ENCODE data around the gene CCDC71.

CCDC71 gene

GRCh38 chr3:49165771-49166751 is at the start of gene CCDC71:
TSS of gene CCDC71 (minus strand) at chr3:49166331. CDS start at chr3:49164208, 2,123 bp downstream.
- H3K27me3 ChIP-seq (ENCODE audit: insufficient read depth, low read depth, severe bottlenecking) = no peaks in the 10 kb centered on the region
- H3K9me3 ChIP-seq (ENCODE audit: severe bottlenecking) = peaks cover 3% of the 10 kb centered on the region
- peak within 1 kb of the TSS; percentile 66 for H3K4me3 ChIP-seq (ENCODE audit: low read depth, low read length)
- peak within 1 kb of the TSS; percentile 88 for H3K27ac ChIP-seq
- peak; percentile 76 for DNase-seq
- TF ChIP-seq, protein P1, sequence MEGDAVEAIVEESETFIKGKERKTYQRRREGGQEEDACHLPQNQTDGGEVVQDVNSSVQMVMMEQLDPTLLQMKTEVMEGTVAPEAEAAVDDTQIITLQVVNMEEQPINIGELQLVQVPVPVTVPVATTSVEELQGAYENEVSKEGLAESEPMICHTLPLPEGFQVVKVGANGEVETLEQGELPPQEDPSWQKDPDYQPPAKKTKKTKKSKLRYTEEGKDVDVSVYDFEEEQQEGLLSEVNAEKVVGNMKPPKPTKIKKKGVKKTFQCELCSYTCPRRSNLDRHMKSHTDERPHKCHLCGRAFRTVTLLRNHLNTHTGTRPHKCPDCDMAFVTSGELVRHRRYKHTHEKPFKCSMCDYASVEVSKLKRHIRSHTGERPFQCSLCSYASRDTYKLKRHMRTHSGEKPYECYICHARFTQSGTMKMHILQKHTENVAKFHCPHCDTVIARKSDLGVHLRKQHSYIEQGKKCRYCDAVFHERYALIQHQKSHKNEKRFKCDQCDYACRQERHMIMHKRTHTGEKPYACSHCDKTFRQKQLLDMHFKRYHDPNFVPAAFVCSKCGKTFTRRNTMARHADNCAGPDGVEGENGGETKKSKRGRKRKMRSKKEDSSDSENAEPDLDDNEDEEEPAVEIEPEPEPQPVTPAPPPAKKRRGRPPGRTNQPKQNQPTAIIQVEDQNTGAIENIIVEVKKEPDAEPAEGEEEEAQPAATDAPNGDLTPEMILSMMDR (IDR thresholded peaks at IDR 0.05; ENCODE audit: low read depth, low read length) = no peak
- peaks cover 21% of the 10 kb centered on the region for H3K36me3 ChIP-seq

- H3K9me3 ChIP-seq (ENCODE audit: severe bottlenecking) = peaks cover 9% of the 10 kb centered on the region
- TF ChIP-seq, protein P1 (IDR thresholded peaks at IDR 0.05; ENCODE audit: low read depth, low read length) = no peak
- H3K36me3 ChIP-seq = no peaks in the 10 kb centered on the region
- H3K27me3 ChIP-seq (ENCODE audit: insufficient read depth, low read depth, severe bottlenecking) = no peaks in the 10 kb centered on the region
- DNase-seq = no peak
- no peak overlapping the region for H3K27ac ChIP-seq
- no peak overlapping the region for H3K4me3 ChIP-seq (ENCODE audit: low read depth, low read length)
Measured at GRCh38 chr3:49213998-49214397, 47.9 kb upstream of the CCDC71 start.

DNA sequence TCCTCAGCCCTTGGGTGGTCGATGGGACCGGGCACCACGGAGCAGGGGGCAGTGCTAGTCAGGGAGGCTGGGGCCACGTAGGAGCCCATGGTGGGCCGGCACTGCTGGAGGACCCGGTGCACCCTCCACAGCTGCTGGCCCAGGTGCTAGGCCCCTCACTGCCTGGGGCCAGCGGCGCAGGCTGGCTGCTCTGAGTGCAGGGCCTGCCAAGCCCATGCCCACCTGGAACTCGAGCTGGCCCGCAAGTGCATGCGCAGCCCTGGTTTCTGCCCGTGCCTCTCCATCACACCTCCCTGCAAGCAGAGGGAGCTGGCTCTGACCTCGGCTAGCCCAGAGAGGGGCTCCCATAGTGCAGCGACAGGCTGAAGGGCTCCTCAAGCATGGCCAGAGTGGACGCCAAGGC is 47.4 kb upstream of the CCDC71 start:
- DNase-seq = no peak
- TF ChIP-seq, protein P1 (IDR thresholded peaks at IDR 0.05; ENCODE audit: low read depth, low read length) = no peak
- Histone ChIP-seq H3K4me3 (ENCODE audit: low read depth, low read length) (no peak overlapping the region), H3K27ac (no peak overlapping the region), H3K36me3 (no peaks in the 10 kb centered on the region), H3K27me3 (ENCODE audit: insufficient read depth, low read depth, severe bottlenecking) (no peaks in the 10 kb centered on the region), H3K9me3 (ENCODE audit: severe bottlenecking) (peaks cover 9% of the 10 kb centered on the region)

- Histone ChIP-seq H3K9me3 (ENCODE audit: severe bottlenecking) (peaks cover 4% of the 10 kb centered on the region), H3K27me3 (ENCODE audit: insufficient read depth, low read depth, severe bottlenecking) (no peaks in the 10 kb centered on the region), H3K27ac (no peak overlapping the region), H3K4me3 (ENCODE audit: low read depth, low read length) (no peak overlapping the region), H3K36me3 (no peaks in the 10 kb centered on the region)
- TF ChIP-seq, protein P1 (IDR thresholded peaks at IDR 0.05; ENCODE audit: low read depth, low read length) = no peak
- no peak for DNase-seq
Measured at GRCh38 chr3:49199900-49200281, 33.8 kb upstream of the CCDC71 start.

GRCh38 chr3:49199239-49199899 is 33.2 kb upstream of the CCDC71 start:
- H3K27me3 ChIP-seq (ENCODE audit: insufficient read depth, low read depth, severe bottlenecking) = no peaks in the 10 kb centered on the region
- TF ChIP-seq, protein P1 (IDR thresholded peaks at IDR 0.05; ENCODE audit: low read depth, low read length) = no peak
- H3K36me3 ChIP-seq = no peaks in the 10 kb centered on the region
- no peak for DNase-seq
- H3K4me3 ChIP-seq (ENCODE audit: low read depth, low read length) = no peak overlapping the region
- peaks cover 4% of the 10 kb centered on the region for H3K9me3 ChIP-seq (ENCODE audit: severe bottlenecking)
- no peak overlapping the region for H3K27ac ChIP-seq

All from WERI-Rb-1 (cell line).